CD14-positive monocyte (primary cell): ENCODE data around the gene CFAP69. TPM values are rescaled to one million over a fixed set of nuclear protein-coding genes. Genes with fewer than 3 reads are reported as not detected.

Experiments used
- DNase-seq, 3 donors: peaks; one replicate each; pipeline ENCODE4 v3.0.0-alpha.2; 2011 to 2022
- H2AFZ ChIP-seq: 2 replicates; pipeline ENCODE4 v1.6.0; 2012; ENCODE audit warnings: mild to moderate bottlenecking, low read depth, low read length, inconsistent platforms; ENCODE audit not compliant: insufficient read depth, poor library complexity, severe bottlenecking
- H3K27ac ChIP-seq, 2 donors: 1 replicate in 1 of 2; 2 replicates in 1 of 2; pipeline ENCODE4 v1.5.1; 2012 to 2013; ENCODE audit warnings: low read length in 2 of 2, control low read depth in 1 of 2, inconsistent platforms in 1 of 2, low read depth in 1 of 2, mild to moderate bottlenecking in 1 of 2
- H3K27me3 ChIP-seq, 2 donors: one replicate each; pipeline versions ENCODE4 v1.6.0 to v1.6.1; 2011 to 2013; ENCODE audit warnings: low read length in 2 of 2; ENCODE audit not compliant: control insufficient read depth in 2 of 2, insufficient read depth in 2 of 2
- H3K36me3 ChIP-seq, 2 donors: replicated peaks in 1 of 2; 1 replicate in 1 of 2; 2 replicates in 1 of 2; pipeline versions ENCODE4 v1.5.1 to v1.6.1; 2012 to 2013; ENCODE audit warnings: low read length in 2 of 2, control low read depth in 1 of 2, inconsistent platforms in 1 of 2, mild to moderate bottlenecking in 1 of 2; ENCODE audit not compliant: insufficient read depth in 2 of 2, control insufficient read depth in 1 of 2
- H3K4me1 ChIP-seq, 2 donors: 1 replicate in 1 of 2; 2 replicates in 1 of 2; pipeline versions ENCODE4 v1.5.1 to v1.6.1; 2012 to 2013; ENCODE audit warnings: low read length in 2 of 2, control low read depth in 1 of 2, inconsistent platforms in 1 of 2, mild to moderate bottlenecking in 1 of 2, moderate library complexity in 1 of 2; ENCODE audit not compliant: insufficient read depth in 2 of 2, control insufficient read depth in 1 of 2
- H3K4me2 ChIP-seq: replicated peaks from 2 replicates; pipeline ENCODE3; 2012; ENCODE audit warnings: low read length, moderate library complexity, mild to moderate bottlenecking; ENCODE audit not compliant: poor library complexity, severe bottlenecking; ENCODE audit errors: extremely low read depth
- H3K4me3 ChIP-seq, 3 experiments: fragments of 200-600 bp in 1 of 3; sonication (generic) in 1 of 3; replicated peaks in 1 of 3; 1 replicate in 2 of 3; 2 replicates in 1 of 3; pipeline ENCODE4 v1.5.1; 2011 to 2013; ENCODE audit warnings: low read length in 3 of 3, mild to moderate bottlenecking in 3 of 3, control low read depth in 2 of 3, low read depth in 2 of 3, inconsistent platforms in 1 of 3, moderate library complexity in 1 of 3
- H3K79me2 ChIP-seq: 2 replicates; pipeline ENCODE4 v1.6.0; 2012; ENCODE audit warnings: mild to moderate bottlenecking, control low read depth, inconsistent platforms, low read length, moderate library complexity; ENCODE audit not compliant: insufficient read depth
- H3K9ac ChIP-seq: 2 replicates; pipeline ENCODE4 v1.6.0; 2017; ENCODE audit warnings: low read length, mild to moderate bottlenecking; ENCODE audit not compliant: insufficient read depth, poor library complexity, severe bottlenecking
- H3K9me3 ChIP-seq, 2 donors: replicated peaks in 1 of 2; 1 replicate in 1 of 2; 2 replicates in 1 of 2; pipeline versions ENCODE4 v1.5.1 to v1.6.1; 2012 to 2013; ENCODE audit warnings: low read length in 2 of 2, control low read depth in 1 of 2; ENCODE audit not compliant: control insufficient read depth in 1 of 2, insufficient read depth in 1 of 2
- H4K20me1 ChIP-seq: 2 replicates; pipeline ENCODE4 v1.6.0; 2012; ENCODE audit warnings: mild to moderate bottlenecking, low read length, control low read depth, moderate library complexity; ENCODE audit not compliant: insufficient read depth
- H3K27ac Mint-ChIP-seq, 7 donors: one replicate each; pipeline ENCODE4 v1.8.0; 2020; ENCODE audit warnings: mild to moderate bottlenecking in 7 of 7, mixed read lengths in 7 of 7, moderate library complexity in 6 of 7, inconsistent platforms in 2 of 7
- H3K27me3 Mint-ChIP-seq, 3 donors: one replicate each; pipeline ENCODE4 v1.8.0; 2021 to 2022; ENCODE audit warnings: low read depth in 3 of 3, mild to moderate bottlenecking in 3 of 3, mixed read lengths in 3 of 3, moderate library complexity in 3 of 3, inconsistent platforms in 1 of 3
- H3K36me3 Mint-ChIP-seq, 2 donors: one replicate each; pipeline ENCODE4 v1.8.0; 2020; ENCODE audit warnings: mixed read lengths in 2 of 2, inconsistent platforms in 1 of 2, mild to moderate bottlenecking in 1 of 2
- H3K4me1 Mint-ChIP-seq: one replicate; pipeline ENCODE4 v1.8.0; 2020; ENCODE audit warnings: mild to moderate bottlenecking, mixed read lengths
- H3K4me3 Mint-ChIP-seq, 2 donors: one replicate each; pipeline ENCODE4 v1.8.0; 2020; ENCODE audit warnings: mild to moderate bottlenecking in 2 of 2, mixed read lengths in 2 of 2, moderate library complexity in 1 of 2
- H3K9me3 Mint-ChIP-seq, 7 donors: one replicate each; pipeline ENCODE4 v1.8.0; 2020 to 2022; ENCODE audit warnings: mixed read lengths in 7 of 7, mild to moderate bottlenecking in 6 of 7, moderate library complexity in 6 of 7, inconsistent platforms in 2 of 7
- WGBS: methylation state at CpG from one replicate; pipeline ENCODE4 v1.1.5; 2013; ENCODE audit warnings: missing lambda C conversion rate; ENCODE audit not compliant: insufficient coverage; 5-methylcytosine and 5-hydroxymethylcytosine counted together
- intact Hi-C, 2 donors: fragments of 100-400 bp; cut with micrococcal nuclease; formaldehyde crosslinking; loops; one replicate each; pipeline versions ENCODE4 v1.15.0 to v1.15.1; 2023
- polyA plus RNA-seq, 3 donors: library from polyadenylated mRNA; depleted of rRNA in 1 of 3; unstranded in 2 of 3; stranded (reverse) in 1 of 3; fragments of 300-500 nt in 2 of 3; fragments of >200 nt in 1 of 3; fragmentation: Illumina TruSeq in 2 of 3; gene quantifications; 1 replicate in 2 of 3; 2 replicates in 1 of 3; pipeline ENCODE4 v1.2.3, GENCODE V29; 2012 to 2021
- TF ChIP-seq, protein P1 (sequence below): fragments of 200-600 bp; IDR thresholded peaks from one replicate; pipeline ENCODE4 v1.8.0; 2022; ENCODE audit warnings: antibody characterized with exemption, mild to moderate bottlenecking

CFAP69 gene
- polyA plus RNA-seq, 3 donors: not detected

DNA sequence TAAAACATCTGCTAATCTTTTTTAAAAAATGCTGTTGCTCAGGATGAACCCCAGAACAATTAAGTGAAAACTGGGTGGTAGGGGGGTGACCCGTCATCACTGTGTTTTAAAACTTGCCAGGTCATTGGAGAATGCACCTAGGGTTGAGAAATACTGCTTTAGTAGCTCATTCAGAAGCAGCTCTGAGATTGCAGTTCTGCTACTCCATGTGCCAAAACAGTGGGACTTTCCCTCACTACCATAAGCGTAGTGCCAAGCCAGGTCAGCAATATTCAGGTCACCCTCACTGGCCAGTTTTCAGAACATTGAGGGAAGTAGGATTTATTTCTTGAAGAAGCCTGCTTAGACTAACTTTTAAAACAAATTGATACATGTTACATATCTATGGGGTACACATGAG is 28.2 kb upstream of the CFAP69 start:
- H4K20me1 ChIP-seq: no peaks in the 10 kb centered on the region
- H3K36me3 Mint-ChIP-seq: no peaks in the 10 kb centered on the region
- H3K9ac ChIP-seq: no peak overlapping the region
- WGBS: 91% methylated on average over 1 of the region's 2 CpGs
- intact Hi-C loops: no loop called here
- peaks cover 18 to 28% of the 10 kb centered on the region in 2 donors for H3K27me3 ChIP-seq
- no peak overlapping the region for H3K4me2 ChIP-seq
- H3K79me2 ChIP-seq: no peaks in the 10 kb centered on the region
- peaks cover 0 to 4% (median 0%) of the 10 kb centered on the region in 7 donors for H3K9me3 Mint-ChIP-seq
- TF ChIP-seq, protein P1, sequence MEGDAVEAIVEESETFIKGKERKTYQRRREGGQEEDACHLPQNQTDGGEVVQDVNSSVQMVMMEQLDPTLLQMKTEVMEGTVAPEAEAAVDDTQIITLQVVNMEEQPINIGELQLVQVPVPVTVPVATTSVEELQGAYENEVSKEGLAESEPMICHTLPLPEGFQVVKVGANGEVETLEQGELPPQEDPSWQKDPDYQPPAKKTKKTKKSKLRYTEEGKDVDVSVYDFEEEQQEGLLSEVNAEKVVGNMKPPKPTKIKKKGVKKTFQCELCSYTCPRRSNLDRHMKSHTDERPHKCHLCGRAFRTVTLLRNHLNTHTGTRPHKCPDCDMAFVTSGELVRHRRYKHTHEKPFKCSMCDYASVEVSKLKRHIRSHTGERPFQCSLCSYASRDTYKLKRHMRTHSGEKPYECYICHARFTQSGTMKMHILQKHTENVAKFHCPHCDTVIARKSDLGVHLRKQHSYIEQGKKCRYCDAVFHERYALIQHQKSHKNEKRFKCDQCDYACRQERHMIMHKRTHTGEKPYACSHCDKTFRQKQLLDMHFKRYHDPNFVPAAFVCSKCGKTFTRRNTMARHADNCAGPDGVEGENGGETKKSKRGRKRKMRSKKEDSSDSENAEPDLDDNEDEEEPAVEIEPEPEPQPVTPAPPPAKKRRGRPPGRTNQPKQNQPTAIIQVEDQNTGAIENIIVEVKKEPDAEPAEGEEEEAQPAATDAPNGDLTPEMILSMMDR: no peak
- H3K4me1 ChIP-seq: peaks cover under 1 to 5% of the 10 kb centered on the region in 2 donors
- H3K36me3 ChIP-seq: no peaks in the 10 kb centered on the region
- no peak overlapping the region for H3K4me3 Mint-ChIP-seq
- peaks cover 1 to 16% (median 12%) of the 10 kb centered on the region in 3 donors for H3K27me3 Mint-ChIP-seq
- no peaks in the 10 kb centered on the region for H3K9me3 ChIP-seq
- no peak overlapping the region for H3K4me3 ChIP-seq
- no peak overlapping the region for H3K27ac Mint-ChIP-seq
- peaks cover 3% of the 10 kb centered on the region for H3K4me1 Mint-ChIP-seq
- no peak overlapping the region for H2AFZ ChIP-seq
- no peak overlapping the region for H3K27ac ChIP-seq
- DNase-seq: no peak

GRCh38 chr7:90222390-90222789 is 22.6 kb upstream of the CFAP69 start:
- no peak overlapping the region for H3K4me3 Mint-ChIP-seq
- Histone ChIP-seq H2AFZ (no peak overlapping the region), H3K4me2 (no peak overlapping the region), H3K27ac (no peak overlapping the region), H4K20me1 (no peaks in the 10 kb centered on the region), H3K4me1 (no peaks in the 10 kb centered on the region), H3K9ac (no peak overlapping the region), H3K79me2 (no peaks in the 10 kb centered on the region), H3K36me3 (no peaks in the 10 kb centered on the region), H3K4me3 (no peak overlapping the region), H3K9me3 (no peaks in the 10 kb centered on the region), H3K27me3 (no peaks in the 10 kb centered on the region)
- peaks cover 0 to 16% (median 2%) of the 10 kb centered on the region in 3 donors for H3K27me3 Mint-ChIP-seq
- H3K9me3 Mint-ChIP-seq: peaks cover 0 to 1% (median 0%) of the 10 kb centered on the region in 7 donors
- H3K36me3 Mint-ChIP-seq: no peaks in the 10 kb centered on the region
- TF ChIP-seq, protein P1: no peak
- no peak overlapping the region for H3K27ac Mint-ChIP-seq
- no peaks in the 10 kb centered on the region for H3K4me1 Mint-ChIP-seq
- no peak for DNase-seq
- intact Hi-C loops: no loop called here
